NCI-H748 (cell line): ENCODE results near the gene GSTA1.
"Not testable (repeated sequence)": the region's sequence is repeated elsewhere in the genome, so short reads cannot be mapped to it uniquely, and the experiment has no call there.

Experiments used
- DNase-seq: peaks from one replicate; lab custom pipeline; 2025; ENCODE audit not compliant: unreplicated experiment; lab: John Stamatoyannopoulos, UW

The GSTA1 gene

GRCh38 chr6:52803668-52804255 lies at the start of gene GSTA1:
TSS of gene GSTA1 (minus strand) at chr6:52803816. CDS start at chr6:52799267, 4,549 bp downstream.
- DNase-seq: not testable (repeated sequence)

- no peak for DNase-seq
Observed at GRCh38 chr6:52849137-52849536, 45.5 kb upstream of the GSTA1 start.

GRCh38 chr6:52846002-52846401 lies 42.4 kb upstream of the GSTA1 start:
- no peak for DNase-seq

- no peak for DNase-seq
Observed at GRCh38 chr6:52843605-52844004, 40.0 kb upstream of the GSTA1 start.

GRCh38 chr6:52840763-52841585 lies 37.4 kb upstream of the GSTA1 start, which contains the start of gene GSTA5:
TSS of gene GSTA5 (minus strand) at chr6:52840813.
- no peak for DNase-seq

GRCh38 chr6:52839124-52840055 lies 35.8 kb upstream of the GSTA1 start:
- DNase-seq: peak; percentile 69

- DNase-seq: no peak
Observed at GRCh38 chr6:52834481-52834880, 30.9 kb upstream of the GSTA1 start.

- DNase-seq: not testable (repeated sequence)
Observed at GRCh38 chr6:52830869-52831268, 27.3 kb upstream of the GSTA1 start.

GRCh38 chr6:52829046-52829817 lies 25.6 kb upstream of the GSTA1 start:
- no peak for DNase-seq

GRCh38 chr6:52828621-52829020 lies 25.0 kb upstream of the GSTA1 start:
- DNase-seq: not testable (repeated sequence)

- DNase-seq: not testable (repeated sequence)
Observed at GRCh38 chr6:52827073-52827783, 23.6 kb upstream of the GSTA1 start.

- DNase-seq: peak; percentile 53
Observed at GRCh38 chr6:52826513-52826912, 22.9 kb upstream of the GSTA1 start.

GRCh38 chr6:52825900-52826459 lies 22.4 kb upstream of the GSTA1 start:
- not testable (repeated sequence) for DNase-seq

GRCh38 chr6:52825270-52825793 lies 21.7 kb upstream of the GSTA1 start:
- DNase-seq: not testable (repeated sequence)

- no peak for DNase-seq
Observed at GRCh38 chr6:52821842-52822241, 18.2 kb upstream of the GSTA1 start.

GRCh38 chr6:52820198-52820597 lies 16.6 kb upstream of the GSTA1 start:
- DNase-seq: no peak

GRCh38 chr6:52815167-52816092 lies 11.8 kb upstream of the GSTA1 start:
- DNase-seq: peak; percentile 70

GRCh38 chr6:52814545-52814944 lies 10.9 kb upstream of the GSTA1 start:
- DNase-seq: not testable (repeated sequence)
